ENCODE results near the gene ZPLD1. TPM values are rescaled to one million over a fixed set of nuclear protein-coding genes. Genes with fewer than 3 reads are reported as not detected.

ZPLD1 gene
- total RNA-seq, 2 experiments from 2014 or later: not detected

DNA sequence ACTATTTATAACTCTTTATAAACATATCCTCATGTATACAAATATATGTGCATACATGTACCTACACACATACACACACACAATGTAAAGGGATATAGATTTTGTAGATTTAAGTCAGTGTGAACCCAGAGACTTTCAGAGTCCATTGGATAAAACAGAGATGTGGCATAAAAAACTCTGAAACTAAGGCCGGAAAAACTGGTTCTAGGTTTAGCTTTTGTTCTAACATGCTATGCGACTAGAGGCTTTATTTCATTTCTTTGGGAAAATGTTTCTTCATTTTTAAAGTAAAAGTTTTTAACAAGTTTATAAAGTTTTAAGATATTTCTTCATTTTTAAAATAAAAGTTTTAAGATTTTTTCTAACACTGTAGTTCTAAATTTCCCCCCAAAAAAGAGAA lies 36.7 kb downstream of the ZPLD1 start:
- ChIA-PET POLR2A (no interaction called here), CTCF (no interaction called here)
- Mint-ChIP-seq H3K4me1 (ENCODE audit: low read depth) (no peaks in the 10 kb centered on the region), H3K27me3 (peaks cover 5% of the 10 kb centered on the region), H3K36me3 (ENCODE audit: low read depth) (no peaks in the 10 kb centered on the region), H3K4me3 (no peak overlapping the region), H3K9me3 (no peaks in the 10 kb centered on the region), H3K27ac (no peak overlapping the region)
- intact Hi-C loops (cut with DNase I, micrococcal nuclease): no loop called here
- Histone ChIP-seq H3K27me3 (ENCODE audit: control insufficient read depth in 1 of 2, insufficient read depth in 2 of 2, low read length in 2 of 2) (no peaks in the 10 kb centered on the region), H3K4me1 (ENCODE audit: insufficient read depth, low read length) (no peaks in the 10 kb centered on the region), H3K27ac (ENCODE audit: low read depth in 1 of 2, low read length in 2 of 2) (no peak overlapping the region), H3K36me3 (ENCODE audit: insufficient read depth, low read length) (no peaks in the 10 kb centered on the region), H3K9me3 (ENCODE audit: control insufficient read depth in 1 of 2, insufficient read depth in 1 of 2, low read length in 2 of 2) (no peaks in the 10 kb centered on the region), H3K4me3 (ENCODE audit: low read length) (no peak overlapping the region)
- TF ChIP-seq, protein P1, sequence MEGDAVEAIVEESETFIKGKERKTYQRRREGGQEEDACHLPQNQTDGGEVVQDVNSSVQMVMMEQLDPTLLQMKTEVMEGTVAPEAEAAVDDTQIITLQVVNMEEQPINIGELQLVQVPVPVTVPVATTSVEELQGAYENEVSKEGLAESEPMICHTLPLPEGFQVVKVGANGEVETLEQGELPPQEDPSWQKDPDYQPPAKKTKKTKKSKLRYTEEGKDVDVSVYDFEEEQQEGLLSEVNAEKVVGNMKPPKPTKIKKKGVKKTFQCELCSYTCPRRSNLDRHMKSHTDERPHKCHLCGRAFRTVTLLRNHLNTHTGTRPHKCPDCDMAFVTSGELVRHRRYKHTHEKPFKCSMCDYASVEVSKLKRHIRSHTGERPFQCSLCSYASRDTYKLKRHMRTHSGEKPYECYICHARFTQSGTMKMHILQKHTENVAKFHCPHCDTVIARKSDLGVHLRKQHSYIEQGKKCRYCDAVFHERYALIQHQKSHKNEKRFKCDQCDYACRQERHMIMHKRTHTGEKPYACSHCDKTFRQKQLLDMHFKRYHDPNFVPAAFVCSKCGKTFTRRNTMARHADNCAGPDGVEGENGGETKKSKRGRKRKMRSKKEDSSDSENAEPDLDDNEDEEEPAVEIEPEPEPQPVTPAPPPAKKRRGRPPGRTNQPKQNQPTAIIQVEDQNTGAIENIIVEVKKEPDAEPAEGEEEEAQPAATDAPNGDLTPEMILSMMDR (IDR thresholded peaks at IDR 0.05): no peak
- ATAC-seq (ENCODE audit: poor library complexity) (no peak), DNase-seq (no peak)

DNA sequence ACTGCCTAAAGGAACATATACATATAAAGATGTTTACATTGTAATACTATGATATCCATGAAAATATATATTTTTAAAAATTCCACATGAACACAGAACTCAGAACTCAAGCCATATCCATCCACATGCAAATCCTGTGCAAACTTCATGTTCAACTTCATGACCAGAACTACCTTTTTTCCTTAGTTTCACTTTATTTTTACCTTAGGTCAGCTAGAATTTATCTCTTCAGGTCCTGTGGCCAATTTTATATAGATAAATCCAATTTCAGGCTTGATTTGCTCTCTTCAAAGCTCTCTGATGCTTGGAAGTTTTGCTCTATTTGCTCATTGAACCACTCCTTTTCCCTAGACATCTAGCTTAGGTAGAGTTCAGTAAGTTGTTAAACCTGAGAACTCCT lies 38.8 kb downstream of the ZPLD1 start:
- H3K4me1 ChIP-seq (ENCODE audit: insufficient read depth, low read length): no peaks in the 10 kb centered on the region
- ChIA-PET POLR2A (no interaction called here), CTCF (no interaction called here)
- H3K27me3 ChIP-seq (ENCODE audit: control insufficient read depth in 1 of 2, insufficient read depth in 2 of 2, low read length in 2 of 2): no peaks in the 10 kb centered on the region
- no peaks in the 10 kb centered on the region for H3K9me3 ChIP-seq (ENCODE audit: control insufficient read depth in 1 of 2, insufficient read depth in 1 of 2, low read length in 2 of 2)
- H3K36me3 Mint-ChIP-seq (ENCODE audit: low read depth): no peaks in the 10 kb centered on the region
- ATAC-seq (ENCODE audit: poor library complexity) (no peak), DNase-seq (no peak)
- H3K27me3 Mint-ChIP-seq: no peaks in the 10 kb centered on the region
- H3K4me3 ChIP-seq (ENCODE audit: low read length): no peak overlapping the region
- H3K9me3 Mint-ChIP-seq: no peaks in the 10 kb centered on the region
- no peaks in the 10 kb centered on the region for H3K36me3 ChIP-seq (ENCODE audit: insufficient read depth, low read length)
- H3K4me1 Mint-ChIP-seq (ENCODE audit: low read depth): no peaks in the 10 kb centered on the region
- TF ChIP-seq, protein P1 (IDR thresholded peaks at IDR 0.05): no peak
- H3K4me3 Mint-ChIP-seq: no peak overlapping the region
- H3K27ac ChIP-seq (ENCODE audit: low read depth in 1 of 2, low read length in 2 of 2): no peak overlapping the region
- H3K27ac Mint-ChIP-seq: no peak overlapping the region
- intact Hi-C loops (cut with DNase I, micrococcal nuclease): no loop called here

DNA sequence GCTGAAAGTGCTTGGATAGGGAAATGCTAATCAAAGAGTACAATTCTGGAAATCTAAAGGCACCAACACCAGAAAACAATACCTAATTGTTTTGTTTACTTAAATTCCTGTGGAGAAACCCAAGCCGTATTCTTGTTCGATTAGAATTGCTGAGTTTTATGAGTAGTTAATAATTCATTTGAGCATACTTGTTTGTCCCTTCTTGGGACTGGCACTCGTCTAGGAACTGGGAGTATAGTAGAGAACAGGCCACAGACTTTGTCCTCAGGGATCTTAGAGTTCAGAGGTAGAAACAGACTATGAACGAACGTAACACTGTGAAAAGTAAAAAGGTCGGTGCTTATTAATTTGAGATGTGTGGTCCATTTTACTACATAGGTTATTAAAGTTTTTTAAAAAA lies 39.4 kb downstream of the ZPLD1 start:
- Histone ChIP-seq H3K27me3 (ENCODE audit: control insufficient read depth in 1 of 2, insufficient read depth in 2 of 2, low read length in 2 of 2) (no peaks in the 10 kb centered on the region), H3K36me3 (ENCODE audit: insufficient read depth, low read length) (no peaks in the 10 kb centered on the region), H3K4me3 (ENCODE audit: low read length) (no peak overlapping the region), H3K9me3 (ENCODE audit: control insufficient read depth in 1 of 2, insufficient read depth in 1 of 2, low read length in 2 of 2) (no peaks in the 10 kb centered on the region), H3K4me1 (ENCODE audit: insufficient read depth, low read length) (no peaks in the 10 kb centered on the region), H3K27ac (ENCODE audit: low read depth in 1 of 2, low read length in 2 of 2) (no peak overlapping the region)
- no peak overlapping the region for H3K4me3 Mint-ChIP-seq
- DNase-seq: no peak
- no peaks in the 10 kb centered on the region for H3K36me3 Mint-ChIP-seq (ENCODE audit: low read depth)
- intact Hi-C loops (cut with DNase I, micrococcal nuclease): no loop called here
- ATAC-seq (ENCODE audit: poor library complexity): no peak
- TF ChIP-seq, protein P1 (IDR thresholded peaks at IDR 0.05): no peak
- ChIA-PET POLR2A (no interaction called here), CTCF (no interaction called here)
- peaks cover 2% of the 10 kb centered on the region for H3K27me3 Mint-ChIP-seq
- H3K27ac Mint-ChIP-seq: no peak overlapping the region
- no peaks in the 10 kb centered on the region for H3K4me1 Mint-ChIP-seq (ENCODE audit: low read depth)
- no peaks in the 10 kb centered on the region for H3K9me3 Mint-ChIP-seq

All from CD4-positive, alpha-beta T cell (primary cell).